ENCODE measurements around the gene DNMT1. TPM values are rescaled to one million over a fixed set of nuclear protein-coding genes. Genes with fewer than 3 reads are reported as not detected.

Gene DNMT1
- total and polyA plus RNA-seq, 3 donors from 2014 or later = 96.5 to 145 (median 103) TPM

DNA sequence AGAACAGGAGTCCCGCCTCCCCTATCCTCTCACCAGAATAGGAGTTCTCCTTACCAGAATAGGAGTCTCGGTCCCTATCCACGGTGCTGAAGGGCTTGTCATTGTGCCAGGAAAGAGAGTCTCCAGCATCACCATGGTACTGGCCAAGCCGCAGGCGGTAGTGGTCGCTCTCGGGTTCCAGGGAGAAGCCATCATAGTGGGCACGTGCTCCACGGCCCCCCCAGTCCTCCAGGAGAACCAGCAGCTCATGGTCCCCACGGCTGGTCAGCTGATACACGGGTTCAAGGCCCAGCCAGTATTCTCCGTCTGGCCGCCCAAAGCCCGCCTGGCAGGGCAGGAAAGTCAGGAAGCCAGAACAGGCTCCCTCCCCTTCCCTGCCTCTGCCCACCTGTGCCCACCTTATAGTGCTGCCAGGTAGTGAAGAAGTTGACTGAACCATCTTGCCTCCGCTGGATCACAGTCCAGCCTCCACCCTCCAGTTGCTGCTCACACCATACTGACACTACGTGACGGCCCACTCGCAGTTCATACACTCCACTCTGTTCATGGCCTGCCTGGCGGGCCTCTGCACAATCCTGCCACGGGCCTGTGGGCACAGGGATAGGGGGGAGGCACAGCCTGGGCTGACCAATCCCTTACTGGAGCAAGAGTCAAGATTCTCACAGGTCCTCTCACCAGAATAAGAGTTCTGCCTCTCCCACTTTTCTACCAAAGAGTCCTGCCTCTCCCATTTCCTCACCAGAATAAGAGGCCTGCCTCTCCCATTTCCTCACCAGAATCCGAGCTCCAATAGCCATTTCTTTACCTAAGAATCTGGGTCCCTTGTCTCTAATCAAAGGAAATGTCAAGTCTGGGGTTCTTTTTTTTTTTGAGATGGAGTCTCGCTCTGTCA lies 101.2 kb downstream of the DNMT1 start:
- TF ChIP-seq POLR2A (IDR thresholded peaks at IDR 0.05) = no peak
- TF ChIP-seq, protein P1, sequence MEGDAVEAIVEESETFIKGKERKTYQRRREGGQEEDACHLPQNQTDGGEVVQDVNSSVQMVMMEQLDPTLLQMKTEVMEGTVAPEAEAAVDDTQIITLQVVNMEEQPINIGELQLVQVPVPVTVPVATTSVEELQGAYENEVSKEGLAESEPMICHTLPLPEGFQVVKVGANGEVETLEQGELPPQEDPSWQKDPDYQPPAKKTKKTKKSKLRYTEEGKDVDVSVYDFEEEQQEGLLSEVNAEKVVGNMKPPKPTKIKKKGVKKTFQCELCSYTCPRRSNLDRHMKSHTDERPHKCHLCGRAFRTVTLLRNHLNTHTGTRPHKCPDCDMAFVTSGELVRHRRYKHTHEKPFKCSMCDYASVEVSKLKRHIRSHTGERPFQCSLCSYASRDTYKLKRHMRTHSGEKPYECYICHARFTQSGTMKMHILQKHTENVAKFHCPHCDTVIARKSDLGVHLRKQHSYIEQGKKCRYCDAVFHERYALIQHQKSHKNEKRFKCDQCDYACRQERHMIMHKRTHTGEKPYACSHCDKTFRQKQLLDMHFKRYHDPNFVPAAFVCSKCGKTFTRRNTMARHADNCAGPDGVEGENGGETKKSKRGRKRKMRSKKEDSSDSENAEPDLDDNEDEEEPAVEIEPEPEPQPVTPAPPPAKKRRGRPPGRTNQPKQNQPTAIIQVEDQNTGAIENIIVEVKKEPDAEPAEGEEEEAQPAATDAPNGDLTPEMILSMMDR (IDR thresholded peaks at IDR 0.05) = no peak
- 83 to 87% methylated on average over 17 to 22 of the region's 22 CpGs for WGBS, 2 donors

DNA sequence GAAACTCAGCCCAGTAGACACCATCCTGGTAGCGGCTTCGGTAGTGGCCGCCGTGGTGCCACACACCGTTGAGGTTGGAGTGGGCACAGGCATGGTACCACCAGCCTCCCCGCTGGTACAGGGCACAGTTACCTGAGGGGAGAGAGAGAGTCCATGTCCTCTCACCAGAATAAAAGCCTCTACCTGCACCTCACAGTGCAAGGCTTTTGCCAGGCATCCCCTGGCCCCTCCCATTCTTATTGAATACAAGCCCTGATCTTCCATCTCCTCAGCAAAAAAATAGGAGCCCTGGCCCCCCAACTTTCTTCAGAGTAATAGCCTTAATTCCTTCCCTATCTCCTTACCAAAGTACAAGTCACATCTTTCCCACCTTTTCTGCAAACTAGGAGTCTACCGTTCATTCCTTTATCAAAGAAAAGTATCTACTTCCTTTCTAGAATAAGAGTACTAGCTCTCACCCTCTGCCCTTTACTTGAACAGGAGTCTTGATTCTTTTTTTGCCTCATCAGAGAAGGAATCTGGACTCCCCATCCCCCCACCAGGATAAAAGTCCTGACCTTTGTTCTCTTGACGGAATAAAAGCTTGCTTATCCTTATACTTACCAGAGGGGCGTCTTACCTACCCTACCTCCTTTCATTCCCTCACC lies 102.0 kb downstream of the DNMT1 start:
- WGBS, 2 donors = 93 to 95% methylated on average over 8 to 9 of the region's 9 CpGs
- Histone ChIP-seq H3K27ac (no peak overlapping the region), H3K4me3 (no peak overlapping the region), H3K36me3 (ENCODE audit: low read depth, missing control alignments) (no peaks in the 10 kb centered on the region), H3K4me1 (peaks cover 3% of the 10 kb centered on the region), H3K27me3 (no peaks in the 10 kb centered on the region), H3K9me3 (no peaks in the 10 kb centered on the region)
- DNase-seq = no peak
- intact Hi-C loops (cut with DNase I; ENCODE audit: low total_unique reads) = no loop called here
- TF ChIP-seq, protein P1 (IDR thresholded peaks at IDR 0.05) = no peak
- TF ChIP-seq POLR2A (IDR thresholded peaks at IDR 0.05) = no peak

More for the DNA sequence above, 101.2 kb downstream of the DNMT1 start:
- intact Hi-C loops (cut with DNase I; ENCODE audit: low total_unique reads) = no loop called here
- DNase-seq = no peak
- peaks cover 3% of the 10 kb centered on the region for H3K4me1 ChIP-seq
- H3K27ac ChIP-seq = no peak overlapping the region
- H3K4me3 ChIP-seq = no peak overlapping the region
- H3K36me3 ChIP-seq (ENCODE audit: low read depth, missing control alignments) = no peaks in the 10 kb centered on the region
- no peaks in the 10 kb centered on the region for H3K9me3 ChIP-seq
- no peaks in the 10 kb centered on the region for H3K27me3 ChIP-seq

DNA sequence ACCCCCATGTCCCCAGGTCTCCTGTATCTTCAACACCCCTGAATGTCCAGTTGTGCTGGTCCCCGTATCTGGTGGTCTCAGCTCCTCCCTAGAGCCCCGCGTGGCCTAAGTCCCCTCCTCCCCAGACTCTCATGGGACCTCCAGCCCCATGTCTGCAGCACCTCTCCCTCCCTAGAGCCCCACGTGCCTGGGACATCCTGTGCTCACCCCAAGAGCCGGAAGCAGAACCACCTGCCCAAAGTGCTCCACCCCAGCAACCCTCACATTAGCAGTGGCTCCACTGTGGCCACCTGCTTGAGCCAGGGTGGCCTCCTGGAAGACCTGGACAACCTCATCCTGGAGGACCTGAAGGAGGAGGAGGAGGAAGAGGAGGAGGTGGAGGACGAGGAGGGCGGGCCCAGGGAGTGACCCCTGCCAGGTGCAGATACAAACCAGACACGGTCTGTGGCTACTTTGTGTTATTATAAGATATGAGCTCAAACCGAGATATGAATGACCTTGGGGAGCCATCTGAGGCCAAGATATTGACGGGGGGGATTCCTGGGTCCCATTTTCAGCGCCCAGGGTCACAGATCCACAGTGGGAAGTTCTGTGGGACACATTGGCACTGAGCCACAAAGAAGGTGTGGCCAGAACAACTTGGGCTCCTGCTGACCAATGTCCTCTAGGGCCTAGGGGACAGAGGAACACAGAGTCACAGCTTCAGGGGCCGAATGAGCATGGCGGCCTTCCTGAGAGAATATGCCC lies 102.7 kb downstream of the DNMT1 start:
- Histone ChIP-seq H3K4me3 (no peak overlapping the region), H3K27me3 (no peaks in the 10 kb centered on the region), H3K36me3 (ENCODE audit: low read depth, missing control alignments) (no peaks in the 10 kb centered on the region), H3K4me1 (peaks cover 3% of the 10 kb centered on the region), H3K27ac (no peak overlapping the region), H3K9me3 (no peaks in the 10 kb centered on the region)
- 66 to 78% methylated on average over 13 of the region's 13 CpGs for WGBS, 2 donors
- intact Hi-C loops (cut with DNase I; ENCODE audit: low total_unique reads) = no loop called here
- no peak for DNase-seq
- TF ChIP-seq POLR2A (IDR thresholded peaks at IDR 0.05) = no peak
- TF ChIP-seq, protein P1 (IDR thresholded peaks at IDR 0.05) = no peak

DNA sequence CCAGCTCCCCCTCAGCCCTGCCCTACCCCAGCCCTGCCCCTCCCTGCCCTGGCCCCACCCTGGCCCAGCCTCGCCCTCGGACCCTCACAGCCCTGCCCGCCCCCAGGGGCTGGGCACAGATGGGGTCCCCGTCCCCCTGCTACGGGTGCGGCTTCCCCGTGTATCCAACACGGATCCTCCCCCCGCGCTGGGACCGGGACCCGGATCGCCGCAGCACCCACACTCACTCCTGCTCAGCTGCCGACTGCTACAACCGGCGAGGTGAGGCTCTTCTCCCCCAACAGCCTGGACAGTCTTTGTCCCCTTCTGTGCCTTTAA lies 103.4 kb downstream of the DNMT1 start:
- DNase-seq = no peak
- TF ChIP-seq POLR2A (IDR thresholded peaks at IDR 0.05) = no peak
- TF ChIP-seq, protein P1 (IDR thresholded peaks at IDR 0.05) = no peak
- intact Hi-C loops (cut with DNase I; ENCODE audit: low total_unique reads) = no loop called here
- Histone ChIP-seq H3K36me3 (ENCODE audit: low read depth, missing control alignments) (no peaks in the 10 kb centered on the region), H3K9me3 (no peaks in the 10 kb centered on the region), H3K4me3 (no peak overlapping the region), H3K27ac (no peak overlapping the region), H3K27me3 (no peaks in the 10 kb centered on the region), H3K4me1 (peaks cover 3% of the 10 kb centered on the region)
- 87 to 95% methylated on average over 3 to 17 of the region's 17 CpGs for WGBS, 2 donors

Data from testis (tissue), 3 donors.